ENCODE measurements around the gene MAG. TPM values are rescaled to one million over a fixed set of nuclear protein-coding genes. Genes with fewer than 3 reads are reported as not detected.
A peak's percentile ranks its signal among the peaks of the same experiment; 100 is the strongest.

Gene MAG
- total and polyA plus RNA-seq, 10 of the 15 experiments (the other 5 are each of a cell fraction or from before 2014, with no cell fraction given) = 0.03 to 0.82 (median 0.17) TPM; not detected in 2

DNA sequence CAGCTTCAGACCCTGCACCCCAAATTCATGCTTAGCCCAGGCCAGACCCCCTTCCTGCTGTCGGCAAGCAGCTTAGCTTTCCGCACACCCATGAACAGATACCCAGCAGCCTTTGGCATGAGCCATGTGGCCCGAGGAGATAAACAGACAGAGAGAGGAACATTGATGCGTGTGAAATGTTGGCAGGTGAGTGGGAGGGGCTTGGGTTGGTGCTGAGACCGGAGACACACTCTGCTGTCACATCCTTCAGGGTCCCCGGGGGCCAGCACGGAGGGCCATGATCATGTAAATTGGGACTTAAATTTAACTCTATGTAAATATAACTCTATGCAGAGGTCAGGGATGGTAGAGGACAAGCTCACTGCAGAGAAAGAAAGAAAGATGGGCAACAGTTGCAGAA, 38.5 kb downstream of the MAG start (continued):
- TF ChIP-seq, protein P1, sequence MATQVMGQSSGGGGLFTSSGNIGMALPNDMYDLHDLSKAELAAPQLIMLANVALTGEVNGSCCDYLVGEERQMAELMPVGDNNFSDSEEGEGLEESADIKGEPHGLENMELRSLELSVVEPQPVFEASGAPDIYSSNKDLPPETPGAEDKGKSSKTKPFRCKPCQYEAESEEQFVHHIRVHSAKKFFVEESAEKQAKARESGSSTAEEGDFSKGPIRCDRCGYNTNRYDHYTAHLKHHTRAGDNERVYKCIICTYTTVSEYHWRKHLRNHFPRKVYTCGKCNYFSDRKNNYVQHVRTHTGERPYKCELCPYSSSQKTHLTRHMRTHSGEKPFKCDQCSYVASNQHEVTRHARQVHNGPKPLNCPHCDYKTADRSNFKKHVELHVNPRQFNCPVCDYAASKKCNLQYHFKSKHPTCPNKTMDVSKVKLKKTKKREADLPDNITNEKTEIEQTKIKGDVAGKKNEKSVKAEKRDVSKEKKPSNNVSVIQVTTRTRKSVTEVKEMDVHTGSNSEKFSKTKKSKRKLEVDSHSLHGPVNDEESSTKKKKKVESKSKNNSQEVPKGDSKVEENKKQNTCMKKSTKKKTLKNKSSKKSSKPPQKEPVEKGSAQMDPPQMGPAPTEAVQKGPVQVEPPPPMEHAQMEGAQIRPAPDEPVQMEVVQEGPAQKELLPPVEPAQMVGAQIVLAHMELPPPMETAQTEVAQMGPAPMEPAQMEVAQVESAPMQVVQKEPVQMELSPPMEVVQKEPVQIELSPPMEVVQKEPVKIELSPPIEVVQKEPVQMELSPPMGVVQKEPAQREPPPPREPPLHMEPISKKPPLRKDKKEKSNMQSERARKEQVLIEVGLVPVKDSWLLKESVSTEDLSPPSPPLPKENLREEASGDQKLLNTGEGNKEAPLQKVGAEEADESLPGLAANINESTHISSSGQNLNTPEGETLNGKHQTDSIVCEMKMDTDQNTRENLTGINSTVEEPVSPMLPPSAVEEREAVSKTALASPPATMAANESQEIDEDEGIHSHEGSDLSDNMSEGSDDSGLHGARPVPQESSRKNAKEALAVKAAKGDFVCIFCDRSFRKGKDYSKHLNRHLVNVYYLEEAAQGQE (IDR thresholded peaks at IDR 0.05; ENCODE audit: low read depth, low read length) = no peak
- TF ChIP-seq BHLHE40 (IDR thresholded peaks at IDR 0.05; ENCODE audit: borderline replicate concordance in 1 of 2, low read depth in 2 of 2, low read length in 1 of 2) (peak; percentile 96), KDM1A (IDR thresholded peaks at IDR 0.05; ENCODE audit: borderline replicate concordance) (no peak), YBX1 (IDR thresholded peaks at IDR 0.05) (no peak), NFIC (IDR thresholded peaks at IDR 0.05; ENCODE audit: low read depth, low read length) (peak; percentile 51; the same call in 1 of the 2 replicates), RBBP5 (conservative IDR thresholded peaks at IDR 0.05) (no peak), NFYA (IDR thresholded peaks at IDR 0.05; ENCODE audit: borderline replicate concordance, low read depth, low read length) (no peak), RAD21 (IDR thresholded peaks at IDR 0.05; ENCODE audit: insufficient read depth, low read depth, low read length) (no peak), POU2F2 (IDR thresholded peaks at IDR 0.05; ENCODE audit: borderline replicate concordance, low read depth, low read length) (peak; percentile 88), RB1 (IDR thresholded peaks at IDR 0.05; ENCODE audit: borderline replicate concordance) (no peak), CBX3 (IDR thresholded peaks at IDR 0.05; ENCODE audit: borderline replicate concordance, low read depth) (no peak), TAF1 (IDR thresholded peaks at IDR 0.05; ENCODE audit: borderline replicate concordance, low read depth, low read length) (no peak), POLR2AphosphoS2 (IDR thresholded peaks at IDR 0.05; ENCODE audit: low read depth, low read length) (peak; percentile 94), JUNB (IDR thresholded peaks at IDR 0.05) (no peak), POLR2AphosphoS5 (IDR thresholded peaks at IDR 0.05; ENCODE audit: low read length) (peak; percentile 42; the same call in 1 of the 2 replicates), TCF12 (IDR thresholded peaks at IDR 0.05; ENCODE audit: low read depth, low read length) (peak; percentile 73; the same call in 1 of the 2 replicates), FOXK2 (IDR thresholded peaks at IDR 0.05) (no peak), STAT3 (IDR thresholded peaks at IDR 0.05; ENCODE audit: low read depth, low read length) (no peak)
- TF ChIP-seq, protein P2, sequence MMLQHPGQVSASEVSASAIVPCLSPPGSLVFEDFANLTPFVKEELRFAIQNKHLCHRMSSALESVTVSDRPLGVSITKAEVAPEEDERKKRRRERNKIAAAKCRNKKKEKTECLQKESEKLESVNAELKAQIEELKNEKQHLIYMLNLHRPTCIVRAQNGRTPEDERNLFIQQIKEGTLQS (IDR thresholded peaks at IDR 0.05; ENCODE audit: borderline replicate concordance, extremely low read depth, low read depth, low read length) = no peak
- TF ChIP-seq, protein P3, sequence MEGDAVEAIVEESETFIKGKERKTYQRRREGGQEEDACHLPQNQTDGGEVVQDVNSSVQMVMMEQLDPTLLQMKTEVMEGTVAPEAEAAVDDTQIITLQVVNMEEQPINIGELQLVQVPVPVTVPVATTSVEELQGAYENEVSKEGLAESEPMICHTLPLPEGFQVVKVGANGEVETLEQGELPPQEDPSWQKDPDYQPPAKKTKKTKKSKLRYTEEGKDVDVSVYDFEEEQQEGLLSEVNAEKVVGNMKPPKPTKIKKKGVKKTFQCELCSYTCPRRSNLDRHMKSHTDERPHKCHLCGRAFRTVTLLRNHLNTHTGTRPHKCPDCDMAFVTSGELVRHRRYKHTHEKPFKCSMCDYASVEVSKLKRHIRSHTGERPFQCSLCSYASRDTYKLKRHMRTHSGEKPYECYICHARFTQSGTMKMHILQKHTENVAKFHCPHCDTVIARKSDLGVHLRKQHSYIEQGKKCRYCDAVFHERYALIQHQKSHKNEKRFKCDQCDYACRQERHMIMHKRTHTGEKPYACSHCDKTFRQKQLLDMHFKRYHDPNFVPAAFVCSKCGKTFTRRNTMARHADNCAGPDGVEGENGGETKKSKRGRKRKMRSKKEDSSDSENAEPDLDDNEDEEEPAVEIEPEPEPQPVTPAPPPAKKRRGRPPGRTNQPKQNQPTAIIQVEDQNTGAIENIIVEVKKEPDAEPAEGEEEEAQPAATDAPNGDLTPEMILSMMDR (IDR thresholded peaks at IDR 0.05 in 2 of 3, conservative IDR thresholded peaks at IDR 0.05 in 1 of 3; ENCODE audit: control insufficient read depth in 2 of 3, extremely low read depth in 1 of 3, insufficient read depth in 1 of 3, low read depth in 3 of 3, low read length in 3 of 3) = no peak
- TF ChIP-seq, protein P4, sequence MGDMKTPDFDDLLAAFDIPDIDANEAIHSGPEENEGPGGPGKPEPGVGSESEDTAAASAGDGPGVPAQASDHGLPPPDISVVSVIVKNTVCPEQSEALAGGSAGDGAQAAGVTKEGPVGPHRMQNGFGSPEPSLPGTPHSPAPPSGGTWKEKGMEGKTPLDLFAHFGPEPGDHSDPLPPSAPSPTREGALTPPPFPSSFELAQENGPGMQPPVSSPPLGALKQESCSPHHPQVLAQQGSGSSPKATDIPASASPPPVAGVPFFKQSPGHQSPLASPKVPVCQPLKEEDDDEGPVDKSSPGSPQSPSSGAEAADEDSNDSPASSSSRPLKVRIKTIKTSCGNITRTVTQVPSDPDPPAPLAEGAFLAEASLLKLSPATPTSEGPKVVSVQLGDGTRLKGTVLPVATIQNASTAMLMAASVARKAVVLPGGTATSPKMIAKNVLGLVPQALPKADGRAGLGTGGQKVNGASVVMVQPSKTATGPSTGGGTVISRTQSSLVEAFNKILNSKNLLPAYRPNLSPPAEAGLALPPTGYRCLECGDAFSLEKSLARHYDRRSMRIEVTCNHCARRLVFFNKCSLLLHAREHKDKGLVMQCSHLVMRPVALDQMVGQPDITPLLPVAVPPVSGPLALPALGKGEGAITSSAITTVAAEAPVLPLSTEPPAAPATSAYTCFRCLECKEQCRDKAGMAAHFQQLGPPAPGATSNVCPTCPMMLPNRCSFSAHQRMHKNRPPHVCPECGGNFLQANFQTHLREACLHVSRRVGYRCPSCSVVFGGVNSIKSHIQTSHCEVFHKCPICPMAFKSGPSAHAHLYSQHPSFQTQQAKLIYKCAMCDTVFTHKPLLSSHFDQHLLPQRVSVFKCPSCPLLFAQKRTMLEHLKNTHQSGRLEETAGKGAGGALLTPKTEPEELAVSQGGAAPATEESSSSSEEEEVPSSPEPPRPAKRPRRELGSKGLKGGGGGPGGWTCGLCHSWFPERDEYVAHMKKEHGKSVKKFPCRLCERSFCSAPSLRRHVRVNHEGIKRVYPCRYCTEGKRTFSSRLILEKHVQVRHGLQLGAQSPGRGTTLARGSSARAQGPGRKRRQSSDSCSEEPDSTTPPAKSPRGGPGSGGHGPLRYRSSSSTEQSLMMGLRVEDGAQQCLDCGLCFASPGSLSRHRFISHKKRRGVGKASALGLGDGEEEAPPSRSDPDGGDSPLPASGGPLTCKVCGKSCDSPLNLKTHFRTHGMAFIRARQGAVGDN (IDR thresholded peaks at IDR 0.05) = peak; percentile 99

Measured in GM12878 (cell line).